T-helper 9 cell (primary cell): ENCODE results near the gene HYLS1.
"Not testable (repeated sequence)": the region's sequence is repeated elsewhere in the genome, so short reads cannot be mapped to it uniquely, and the experiment has no call there.

Experiments used
- DNase-seq: peaks from one replicate; pipeline ENCODE4 v3.0.0-alpha.2; 2020
- total RNA-seq, 2 donors: gene quantifications; one replicate each; lab custom pipeline; 2026; lab: John Stamatoyannopoulos, UW

The HYLS1 gene
- total RNA-seq: 1.4 to 13.6 reads per million in 2 donors

DNA sequence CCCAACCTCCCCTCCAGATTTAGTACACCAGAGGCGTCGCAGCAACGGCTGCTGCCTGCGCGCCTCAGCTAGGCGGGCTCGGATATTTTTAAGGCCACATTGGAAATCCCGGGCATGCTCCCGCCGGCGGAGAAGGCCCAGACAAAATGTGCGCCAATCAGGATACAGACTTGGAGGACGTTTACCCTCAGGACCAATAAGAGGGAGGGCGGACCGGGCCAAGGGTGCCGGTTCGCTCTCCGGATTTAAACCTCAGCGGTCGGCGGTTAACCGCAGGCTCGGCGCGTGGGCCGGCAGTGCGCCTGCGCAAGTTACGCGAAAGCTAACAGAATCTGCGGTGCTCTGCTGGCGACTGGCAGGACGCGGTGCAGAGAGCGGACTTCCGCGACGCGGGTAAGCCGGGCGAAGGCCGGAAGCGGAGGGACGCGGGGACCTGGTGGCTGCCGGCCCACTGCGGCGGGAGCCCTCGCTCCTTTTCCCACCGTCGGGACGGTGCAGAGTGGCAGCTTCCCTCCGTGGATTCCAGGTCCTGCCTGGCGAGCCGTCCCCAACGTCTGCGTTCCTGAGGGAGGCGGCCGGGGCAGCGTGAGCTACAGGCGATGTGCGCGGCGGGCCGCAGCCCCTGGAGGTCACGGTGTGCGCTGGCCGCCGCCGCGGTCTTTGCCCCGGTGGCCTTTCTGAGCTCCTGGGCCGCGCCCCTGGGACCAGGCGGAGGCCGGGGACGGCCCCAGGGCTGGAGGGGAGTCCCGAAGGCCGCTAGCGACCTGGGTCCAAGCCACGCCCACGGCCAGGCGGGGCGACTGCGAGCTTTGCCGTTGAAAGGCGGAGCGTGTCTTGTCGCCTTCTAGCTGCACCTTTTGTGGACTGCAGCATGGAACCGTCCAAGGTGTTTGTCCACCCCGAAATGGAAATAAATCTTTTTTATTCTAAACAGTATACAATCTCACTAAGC is at the start of gene HYLS1:
TSS of gene HYLS1 (plus strand) at position 296 of the 952 bp plus-strand sequence. CDS start 11,701 bp downstream, outside the sequence.
- DNase-seq: peak; percentile 97

- no peak for DNase-seq
These were observed 45.0 kb upstream of the HYLS1 start for GRCh38 chr11:125842321-125842948.

DNA sequence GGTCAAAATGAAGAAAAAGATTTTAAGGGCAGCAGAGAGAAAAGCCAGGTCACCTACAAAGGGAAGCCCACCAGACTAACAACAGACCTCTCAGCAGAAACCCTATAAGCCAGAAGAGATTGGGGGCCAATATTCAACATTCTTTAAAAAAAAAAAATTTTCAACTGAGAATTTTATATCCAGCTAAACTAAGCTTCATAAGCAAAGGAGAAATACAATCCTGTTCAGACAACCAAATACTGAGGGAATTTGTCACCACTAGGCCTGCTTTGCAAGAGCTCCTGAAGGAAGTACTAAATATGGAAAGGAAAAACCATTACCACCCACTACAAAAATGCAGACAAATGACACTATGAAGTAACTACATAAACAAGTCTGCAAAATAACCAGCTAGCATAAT is 41.3 kb upstream of the HYLS1 start:
- no peak for DNase-seq

DNA sequence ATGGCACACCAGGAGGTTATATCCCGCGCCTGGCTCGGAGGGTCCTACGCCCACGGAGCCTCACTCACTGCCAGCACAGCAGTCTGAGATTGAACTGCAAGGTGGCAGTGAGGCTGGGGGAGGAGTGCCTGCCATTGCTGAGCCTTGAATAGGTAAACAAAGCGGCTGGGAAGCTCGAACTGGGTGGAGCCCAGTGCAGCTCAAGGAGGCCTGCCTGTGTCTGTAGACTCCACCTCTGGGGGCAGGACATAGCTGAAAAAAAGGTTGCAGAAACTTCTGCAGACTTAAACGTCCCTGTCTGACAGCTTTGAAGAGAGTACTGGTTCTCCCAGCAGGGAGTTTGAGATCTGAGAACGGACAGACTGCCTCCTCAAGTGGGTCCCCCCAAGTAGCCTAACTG is 29.8 kb upstream of the HYLS1 start:
- DNase-seq: not testable (repeated sequence)

DNA sequence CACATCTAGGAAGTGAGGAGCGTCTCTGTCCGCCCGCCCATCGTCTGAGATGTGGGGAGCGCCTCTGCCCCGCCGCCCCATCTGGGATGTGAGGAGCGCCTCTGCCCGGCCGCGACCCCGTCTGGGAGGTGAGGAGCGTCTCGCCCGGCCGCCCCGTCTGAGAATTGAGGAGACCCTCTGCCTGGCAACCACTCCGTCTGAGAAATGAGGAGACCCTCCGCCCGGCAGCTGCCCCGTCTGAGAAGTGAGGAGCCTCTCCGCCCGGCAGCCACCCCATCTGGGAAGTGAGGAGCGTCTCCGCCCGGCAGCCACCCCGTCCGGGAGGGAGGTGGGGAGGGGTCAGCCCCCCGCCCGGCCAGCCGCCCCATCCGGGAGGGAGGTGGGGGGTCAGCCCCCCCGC is 24.7 kb upstream of the HYLS1 start:
- not testable (repeated sequence) for DNase-seq

DNA sequence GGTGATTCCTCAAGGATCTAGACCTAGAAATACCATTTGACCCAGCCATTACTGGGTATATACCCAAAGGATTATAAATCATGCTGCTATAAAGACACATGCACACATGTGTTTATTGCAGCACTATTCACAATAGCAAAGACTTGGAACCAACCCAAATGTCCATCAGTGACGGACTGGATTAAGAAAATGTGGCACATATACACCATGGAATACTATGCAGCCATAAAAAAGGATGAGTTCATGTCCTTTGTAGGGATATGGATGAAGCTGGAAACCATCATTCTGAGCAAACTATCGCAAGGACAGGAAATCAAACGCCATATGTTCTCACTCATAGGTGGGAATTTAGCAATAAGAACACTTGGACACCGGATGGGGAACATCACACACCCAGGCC is 22.1 kb upstream of the HYLS1 start:
- DNase-seq: not testable (repeated sequence)

DNA sequence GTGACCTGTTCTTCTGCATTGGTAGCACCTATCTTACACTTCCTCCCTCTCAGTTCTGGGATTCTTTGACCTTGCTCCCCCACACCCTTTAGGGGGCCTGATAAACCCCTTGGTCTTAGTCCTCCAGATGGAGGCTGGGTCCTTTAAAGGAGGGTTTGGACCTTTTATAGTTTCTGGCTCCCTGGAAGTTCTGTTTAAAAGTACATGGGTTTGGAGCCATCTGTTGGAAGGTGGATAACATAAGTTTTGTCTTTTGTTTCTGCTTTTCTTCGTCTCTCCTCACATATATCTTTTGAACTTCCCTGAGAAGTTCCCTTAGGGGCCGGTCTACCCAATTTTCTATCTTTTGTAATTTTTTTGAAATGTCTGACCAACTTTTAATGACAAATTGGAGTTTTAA is 17.9 kb upstream of the HYLS1 start:
- no peak for DNase-seq

- no peak for DNase-seq
These were observed 15.9 kb upstream of the HYLS1 start for GRCh38 chr11:125871391-125872137.

GRCh38 chr11:125872138-125872491 is 15.4 kb upstream of the HYLS1 start:
- no peak for DNase-seq

GRCh38 chr11:125873881-125874555 is 13.4 kb upstream of the HYLS1 start:
- no peak for DNase-seq

- DNase-seq: peak; percentile 28
These were observed 12.8 kb upstream of the HYLS1 start for GRCh38 chr11:125874556-125875124.

DNA sequence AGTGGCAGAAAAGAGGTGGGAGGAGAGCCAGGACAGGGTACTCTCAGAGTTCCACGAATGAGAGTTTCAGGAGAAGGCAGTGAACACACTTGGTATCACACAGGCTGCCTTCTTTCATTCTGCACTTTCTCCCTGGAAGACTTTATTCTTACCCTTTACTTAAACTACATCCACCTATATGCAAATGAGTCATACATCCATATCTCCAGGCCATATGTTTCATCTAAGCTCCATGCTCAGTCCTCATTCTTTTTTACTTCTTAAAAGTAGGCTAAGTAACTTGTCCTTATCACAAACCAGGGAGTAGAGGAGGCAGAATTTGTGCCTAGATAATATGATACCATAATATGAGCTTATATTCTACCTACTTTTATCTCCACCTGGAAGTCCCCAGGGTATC is 6.2 kb upstream of the HYLS1 start:
- no peak for DNase-seq

DNA sequence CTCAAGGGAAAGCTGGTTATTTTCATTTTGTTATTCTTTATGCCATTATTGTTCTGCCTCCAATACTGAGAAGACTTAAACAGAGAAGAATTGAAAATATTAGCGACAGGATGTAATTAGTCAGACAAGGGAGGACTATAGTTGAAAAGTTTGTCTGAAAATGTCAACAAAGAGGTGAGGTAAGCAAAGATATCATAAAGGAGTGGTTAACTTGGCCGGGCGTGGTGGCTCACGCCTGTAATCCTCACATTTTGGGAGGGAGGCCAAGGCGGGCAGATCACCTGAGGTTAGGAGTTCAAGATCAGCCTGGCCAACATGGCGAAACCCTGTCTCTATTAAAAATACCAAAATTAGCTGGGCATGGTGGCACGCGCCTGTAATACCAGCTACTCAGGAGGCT is 4.1 kb upstream of the HYLS1 start:
- DNase-seq: no peak

- peak; percentile 39 for DNase-seq
These were observed 483 bp upstream of the HYLS1 start for GRCh38 chr11:125886997-125887372.

GRCh38 chr11:125890447-125891100 is 3.1 kb downstream of the HYLS1 start:
- no peak for DNase-seq

DNA sequence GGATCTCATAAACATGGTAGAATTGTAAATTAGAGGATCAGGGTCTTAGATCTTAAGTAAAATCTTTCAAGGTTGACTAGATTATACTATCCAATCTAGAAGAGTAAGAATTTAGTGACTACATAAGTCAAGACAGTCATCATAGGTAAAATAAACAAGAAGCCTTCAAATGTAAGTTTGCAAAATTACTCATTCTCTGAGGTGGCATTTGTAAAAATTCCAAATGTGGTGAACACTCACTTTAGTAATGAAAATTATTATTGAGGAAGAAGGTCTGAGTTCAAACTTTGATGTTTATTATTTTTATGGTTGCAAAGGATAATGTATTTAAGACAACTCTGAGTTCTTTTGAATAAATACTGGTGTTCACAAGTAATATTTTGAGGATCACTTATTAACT is 4.6 kb downstream of the HYLS1 start:
- DNase-seq: no peak

DNA sequence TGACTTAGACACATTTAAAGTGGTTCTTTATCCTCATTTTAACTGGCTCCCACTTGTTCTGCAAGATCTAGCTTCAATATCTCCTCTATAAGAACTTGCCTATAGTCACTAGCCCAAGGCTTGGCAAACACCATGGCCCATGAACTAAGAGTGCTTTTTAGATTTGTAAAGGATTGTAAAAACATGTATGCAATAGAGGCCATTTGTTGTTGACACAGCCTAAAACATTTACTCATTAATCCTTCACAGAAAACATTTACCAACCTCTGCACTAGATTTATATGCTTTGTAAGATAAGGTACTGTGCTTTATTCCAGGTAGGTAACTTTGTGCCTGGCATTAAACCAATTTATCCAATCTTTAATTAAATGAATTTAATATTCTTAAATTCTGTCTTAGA is 5.5 kb downstream of the HYLS1 start:
- DNase-seq: no peak

DNA sequence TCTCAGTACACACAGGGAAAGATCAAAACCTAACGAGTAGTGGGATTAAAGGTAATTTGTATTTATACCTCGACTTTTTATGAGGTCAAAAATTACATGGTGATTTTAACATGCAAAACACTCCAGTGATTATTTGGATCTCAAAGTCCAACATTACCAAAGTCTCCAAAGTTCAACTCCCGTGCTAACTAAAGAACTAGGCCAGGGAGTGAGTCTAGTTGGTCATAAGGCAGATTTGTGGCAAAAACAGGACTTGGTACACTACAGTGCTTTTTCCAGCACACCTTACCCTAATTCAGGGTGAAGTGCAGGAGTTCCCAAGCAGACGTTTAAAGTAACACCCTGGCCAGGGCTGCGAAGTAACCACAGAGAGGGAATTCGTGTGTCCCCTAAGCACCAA is 14.4 kb downstream of the HYLS1 start:
- DNase-seq: no peak

GRCh38 chr11:125902277-125902926 is 14.9 kb downstream of the HYLS1 start:
- DNase-seq: no peak

DNA sequence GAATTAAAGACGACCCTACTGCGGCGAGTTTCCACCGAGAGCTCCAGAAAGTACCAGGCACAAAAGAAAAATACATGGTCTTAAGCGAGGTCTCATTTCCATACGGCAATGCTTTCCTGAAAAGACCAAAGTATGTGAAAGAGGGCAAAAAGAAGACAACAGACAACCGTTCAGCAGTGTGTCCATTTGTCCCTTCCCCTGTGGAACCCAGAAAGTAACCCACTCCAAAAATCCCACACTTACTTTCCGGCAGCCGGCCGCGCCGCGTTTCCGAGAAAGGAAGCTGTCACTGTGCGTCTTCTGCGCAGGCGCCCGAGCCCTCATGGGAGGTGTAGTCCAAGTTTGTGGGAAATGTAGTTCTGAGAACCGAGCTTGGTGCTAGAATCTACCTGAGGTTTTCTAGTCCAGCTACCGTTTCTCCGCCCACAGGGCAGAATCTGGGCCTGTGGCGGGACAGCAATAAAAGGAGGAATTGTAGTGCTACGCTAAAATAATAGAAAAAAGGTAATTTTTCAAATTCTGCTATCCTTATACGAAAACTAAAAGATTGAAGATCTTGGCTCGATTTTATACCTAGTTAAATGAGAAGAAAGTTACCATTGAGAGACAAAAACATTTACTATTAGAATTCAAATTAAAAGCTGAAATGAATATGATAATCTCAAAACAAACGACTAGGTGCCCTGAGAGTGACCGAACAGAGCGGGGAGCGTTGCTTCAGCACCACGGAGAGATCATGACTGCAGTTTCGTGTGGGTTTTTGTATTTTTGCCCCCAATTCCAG is 15.7 kb downstream of the HYLS1 start, which contains the start of gene PUS3:
TSS of gene PUS3 (minus strand) at position 280 of the 784 bp plus-strand sequence. CDS start 6,922 bp downstream, outside the sequence.
- peak; percentile 78 for DNase-seq
